NCI-H1694 treated with DMSO at 0.1 percent for 48 hours (cell line): ENCODE results near the gene PAFAH1B2.

Experiments
- DNase-seq: peaks from one replicate; lab custom pipeline; 2025; lab: John Stamatoyannopoulos, UW

The PAFAH1B2 gene

GRCh38 chr11:117188620-117189081 lies 44.6 kb downstream of the PAFAH1B2 start:
- no peak for DNase-seq

- DNase-seq, result no peak
Observed at GRCh38 chr11:117189191-117189940, 45.3 kb downstream of the PAFAH1B2 start.

GRCh38 chr11:117189941-117190544 lies 46.0 kb downstream of the PAFAH1B2 start:
- DNase-seq, result no peak

- DNase-seq, result no peak
Observed at GRCh38 chr11:117191680-117192400, 47.8 kb downstream of the PAFAH1B2 start.

GRCh38 chr11:117192401-117192875 lies 48.4 kb downstream of the PAFAH1B2 start:
- no peak for DNase-seq

- no peak for DNase-seq
Observed at GRCh38 chr11:117193130-117194020, 49.3 kb downstream of the PAFAH1B2 start.

- no peak for DNase-seq
Observed at GRCh38 chr11:117194267-117194666, 50.2 kb downstream of the PAFAH1B2 start.

- no peak for DNase-seq
Observed at GRCh38 chr11:117195258-117195657, 51.2 kb downstream of the PAFAH1B2 start.

GRCh38 chr11:117195761-117196160 lies 51.7 kb downstream of the PAFAH1B2 start:
- DNase-seq, result no peak

GRCh38 chr11:117197006-117197405 lies 52.9 kb downstream of the PAFAH1B2 start:
- no peak for DNase-seq

- DNase-seq, result no peak
Observed at GRCh38 chr11:117197516-117198456, 53.7 kb downstream of the PAFAH1B2 start.

GRCh38 chr11:117198613-117199012 lies 54.5 kb downstream of the PAFAH1B2 start:
- DNase-seq, result no peak

GRCh38 chr11:117199053-117199915 lies 55.2 kb downstream of the PAFAH1B2 start, which contains the start of gene TAGLN:
TAGLN (plus strand) TSS chr11:117199370; CDS start chr11:117203014, 3,644 bp downstream.
- DNase-seq, result no peak

GRCh38 chr11:117199916-117200812 lies 56.1 kb downstream of the PAFAH1B2 start:
- DNase-seq, result no peak

GRCh38 chr11:117200813-117201657 lies 56.9 kb downstream of the PAFAH1B2 start:
- no peak for DNase-seq

GRCh38 chr11:117201658-117202305 lies 57.7 kb downstream of the PAFAH1B2 start:
- no peak for DNase-seq
